ENCODE measurements around the gene WDR7.
A peak's percentile ranks its signal among the peaks of the same experiment; 100 is the strongest.

WDR7 gene

GRCh38 chr18:57004366-57005121 is 353.4 kb downstream of the WDR7 start:
- Mint-ChIP-seq H3K27ac (peak overlapping the region; percentile 51), H3K9me3 (no peaks in the 10 kb centered on the region), H3K27me3 (no peaks in the 10 kb centered on the region), H3K4me1 (peaks cover 42% of the 10 kb centered on the region), H3K4me3 (no peak overlapping the region), H3K36me3 (no peaks in the 10 kb centered on the region)

DNA sequence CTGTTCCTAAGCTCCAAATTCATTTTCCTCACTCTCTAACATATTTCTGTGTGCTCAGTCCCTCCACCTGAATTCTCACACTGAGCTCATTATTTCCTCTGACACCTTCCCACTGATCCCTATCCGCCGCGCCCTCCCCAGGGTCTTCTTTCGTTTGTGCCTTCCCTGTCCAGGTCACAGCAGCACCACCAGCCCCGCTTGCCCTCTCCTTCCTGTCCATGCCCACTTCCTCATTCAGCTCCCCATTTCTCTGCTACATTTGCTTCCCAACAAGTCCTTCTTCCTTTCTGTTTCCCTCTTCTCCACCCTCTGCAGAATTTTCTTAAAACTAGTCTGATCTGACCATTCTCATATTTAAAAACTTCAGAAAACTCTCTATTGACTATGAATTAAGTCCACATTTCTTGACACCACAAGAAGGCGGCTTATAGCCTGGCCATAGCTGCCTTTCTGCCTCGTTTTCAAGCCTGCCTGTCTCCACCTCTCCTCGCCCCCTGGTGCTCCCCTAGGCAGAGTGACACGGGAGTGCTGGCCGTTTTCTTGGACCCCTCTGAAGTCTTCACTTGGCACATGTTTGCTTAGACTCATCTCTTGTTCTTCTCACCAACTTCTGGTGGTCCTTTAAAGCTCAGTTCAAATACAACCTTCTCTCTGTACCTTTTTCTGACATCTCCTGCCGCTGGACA is 357.0 kb downstream of the WDR7 start:
- peaks cover 22% of the 10 kb centered on the region for H3K4me1 Mint-ChIP-seq
- H3K27ac Mint-ChIP-seq, result peak overlapping the region; percentile 53
- H3K36me3 Mint-ChIP-seq, result no peaks in the 10 kb centered on the region
- no peak overlapping the region for H3K4me3 Mint-ChIP-seq
- no peaks in the 10 kb centered on the region for H3K9me3 Mint-ChIP-seq
- no peaks in the 10 kb centered on the region for H3K27me3 Mint-ChIP-seq

DNA sequence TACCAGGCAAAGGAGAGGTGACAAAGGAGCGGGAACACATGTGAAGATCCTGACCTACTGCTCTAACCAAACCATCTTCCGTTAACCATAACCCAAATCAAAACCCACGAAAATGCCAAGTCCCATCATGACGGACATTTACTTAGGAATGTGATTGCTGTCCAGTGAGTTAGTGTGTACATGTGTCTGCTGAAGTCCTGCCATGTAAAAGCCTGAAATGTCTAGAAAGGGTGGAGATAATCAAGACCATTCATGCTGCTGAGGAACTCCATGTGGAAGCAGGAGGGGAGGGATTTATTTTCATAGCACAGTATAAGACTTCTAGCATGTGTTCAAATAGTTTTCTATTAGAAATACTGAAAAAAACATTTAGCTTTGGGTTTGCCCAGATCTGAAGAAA is 358.7 kb downstream of the WDR7 start:
- H3K27ac Mint-ChIP-seq, result no peak overlapping the region
- H3K27me3 Mint-ChIP-seq, result no peaks in the 10 kb centered on the region
- no peak overlapping the region for H3K4me3 Mint-ChIP-seq
- H3K4me1 Mint-ChIP-seq, result peaks cover 7% of the 10 kb centered on the region
- H3K36me3 Mint-ChIP-seq, result no peaks in the 10 kb centered on the region
- H3K9me3 Mint-ChIP-seq, result no peaks in the 10 kb centered on the region

DNA sequence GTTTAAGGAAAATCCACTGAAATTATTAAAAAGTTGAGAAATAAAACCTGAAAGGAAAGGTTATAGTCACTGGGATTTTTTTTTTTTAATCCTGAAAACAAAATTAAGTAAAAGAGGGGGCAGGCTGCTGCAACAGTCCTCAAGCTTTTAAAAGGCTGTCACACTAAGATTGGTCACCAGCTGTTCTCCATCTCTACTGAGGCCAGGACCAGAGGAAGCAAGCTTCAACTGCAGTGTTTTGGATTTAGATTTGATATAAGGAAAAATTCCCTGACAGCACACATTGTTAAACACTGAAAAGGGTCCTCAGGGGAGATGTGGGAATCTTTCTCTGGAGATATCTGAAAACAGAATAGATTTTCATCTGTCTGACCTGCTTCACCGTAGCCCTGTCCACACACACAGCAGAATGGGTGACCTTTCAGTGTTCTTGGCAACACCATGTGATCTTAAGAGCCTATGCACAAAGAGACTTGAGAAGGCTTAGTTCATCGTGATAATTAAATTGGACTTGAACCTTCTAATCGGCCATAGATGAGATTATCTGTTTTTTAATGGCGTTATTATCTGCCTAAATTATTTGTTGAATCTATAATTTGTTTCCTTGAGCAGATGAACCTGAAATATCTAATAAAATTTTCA is 363.7 kb downstream of the WDR7 start:
- H3K27ac Mint-ChIP-seq, result no peak overlapping the region
- H3K4me3 Mint-ChIP-seq, result no peak overlapping the region
- H3K36me3 Mint-ChIP-seq, result no peaks in the 10 kb centered on the region
- H3K27me3 Mint-ChIP-seq, result no peaks in the 10 kb centered on the region
- peaks cover 31% of the 10 kb centered on the region for H3K4me1 Mint-ChIP-seq
- no peaks in the 10 kb centered on the region for H3K9me3 Mint-ChIP-seq

- no peaks in the 10 kb centered on the region for H3K9me3 Mint-ChIP-seq
- H3K36me3 Mint-ChIP-seq, result no peaks in the 10 kb centered on the region
- H3K27ac Mint-ChIP-seq, result peak overlapping the region; percentile 8
- no peaks in the 10 kb centered on the region for H3K27me3 Mint-ChIP-seq
- H3K4me3 Mint-ChIP-seq, result no peak overlapping the region
- peaks cover 31% of the 10 kb centered on the region for H3K4me1 Mint-ChIP-seq
Measured at GRCh38 chr18:57015451-57015850, 364.3 kb downstream of the WDR7 start.

GRCh38 chr18:57018845-57019244 is 367.7 kb downstream of the WDR7 start:
- no peaks in the 10 kb centered on the region for H3K9me3 Mint-ChIP-seq
- no peaks in the 10 kb centered on the region for H3K27me3 Mint-ChIP-seq
- H3K4me1 Mint-ChIP-seq, result peaks cover 31% of the 10 kb centered on the region
- H3K4me3 Mint-ChIP-seq, result no peak overlapping the region
- peak overlapping the region; percentile 23 for H3K27ac Mint-ChIP-seq
- peaks cover 8% of the 10 kb centered on the region for H3K36me3 Mint-ChIP-seq

DNA sequence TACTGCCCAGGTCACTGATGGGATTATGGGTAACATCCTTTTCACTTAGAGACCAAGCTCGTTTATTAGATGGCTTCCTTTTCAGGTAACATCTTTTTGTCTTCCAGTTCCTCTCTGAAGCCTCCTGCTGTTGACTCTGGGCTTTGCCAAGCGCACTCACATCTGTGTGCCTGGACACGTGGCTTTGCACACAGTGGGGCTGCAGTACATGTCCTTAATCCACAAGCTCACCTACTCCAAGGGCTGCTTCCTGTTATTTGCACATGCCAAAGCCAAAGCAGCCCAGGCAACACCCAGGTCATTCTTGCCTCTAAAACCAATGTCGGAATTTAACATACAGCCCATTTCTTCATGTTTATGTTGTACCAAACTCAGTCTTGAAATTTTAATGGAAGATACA is 371.6 kb downstream of the WDR7 start:
- peaks cover 3% of the 10 kb centered on the region for H3K4me1 Mint-ChIP-seq
- H3K4me3 Mint-ChIP-seq, result no peak overlapping the region
- H3K27ac Mint-ChIP-seq, result peak overlapping the region; percentile 38
- H3K36me3 Mint-ChIP-seq, result peaks cover 15% of the 10 kb centered on the region
- no peaks in the 10 kb centered on the region for H3K9me3 Mint-ChIP-seq
- H3K27me3 Mint-ChIP-seq, result no peaks in the 10 kb centered on the region

- Mint-ChIP-seq H3K27ac (no peak overlapping the region), H3K27me3 (no peaks in the 10 kb centered on the region), H3K36me3 (peaks cover 17% of the 10 kb centered on the region), H3K9me3 (no peaks in the 10 kb centered on the region), H3K4me1 (no peaks in the 10 kb centered on the region), H3K4me3 (no peak overlapping the region)
Measured at GRCh38 chr18:57023275-57023882, 372.2 kb downstream of the WDR7 start.

GRCh38 chr18:57025540-57025939 is 374.4 kb downstream of the WDR7 start:
- no peak overlapping the region for H3K4me3 Mint-ChIP-seq
- no peaks in the 10 kb centered on the region for H3K27me3 Mint-ChIP-seq
- no peaks in the 10 kb centered on the region for H3K4me1 Mint-ChIP-seq
- H3K36me3 Mint-ChIP-seq, result peaks cover 24% of the 10 kb centered on the region
- H3K9me3 Mint-ChIP-seq, result no peaks in the 10 kb centered on the region
- H3K27ac Mint-ChIP-seq, result no peak overlapping the region

GRCh38 chr18:57026316-57026715 is 375.2 kb downstream of the WDR7 start:
- Mint-ChIP-seq H3K27ac (no peak overlapping the region), H3K36me3 (peaks cover 25% of the 10 kb centered on the region), H3K9me3 (no peaks in the 10 kb centered on the region), H3K4me3 (no peak overlapping the region), H3K4me1 (no peaks in the 10 kb centered on the region), H3K27me3 (no peaks in the 10 kb centered on the region)

DNA sequence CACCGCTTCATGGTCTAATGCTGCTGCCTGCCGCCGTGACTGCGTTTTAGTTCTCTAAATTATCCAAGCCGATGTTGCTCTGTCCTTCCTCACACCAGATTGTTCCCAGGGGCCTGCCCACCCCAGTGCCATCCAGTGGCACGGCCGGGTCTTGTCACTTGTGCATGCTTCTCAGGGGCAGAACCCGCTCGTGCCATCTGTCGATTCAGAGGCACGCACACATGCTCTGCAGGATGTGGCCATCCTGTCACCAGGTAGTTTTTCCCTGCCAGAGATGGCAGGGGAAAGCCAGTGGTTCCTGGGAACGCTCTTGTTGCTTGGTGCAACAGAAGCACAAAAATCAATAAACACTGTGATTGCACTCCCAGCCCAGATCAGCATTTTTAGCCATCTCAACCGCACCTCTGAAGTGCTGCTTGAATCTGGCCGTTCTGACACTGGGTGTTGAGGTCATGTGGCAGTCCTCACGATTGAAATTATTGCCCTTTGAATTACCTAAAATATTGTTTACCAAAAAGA is 376.1 kb downstream of the WDR7 start:
- Mint-ChIP-seq H3K36me3 (peaks cover 22% of the 10 kb centered on the region), H3K27ac (no peak overlapping the region), H3K9me3 (no peaks in the 10 kb centered on the region), H3K27me3 (no peaks in the 10 kb centered on the region), H3K4me3 (no peak overlapping the region), H3K4me1 (no peaks in the 10 kb centered on the region)

- Mint-ChIP-seq H3K4me3 (no peak overlapping the region), H3K4me1 (no peaks in the 10 kb centered on the region), H3K27me3 (no peaks in the 10 kb centered on the region), H3K9me3 (no peaks in the 10 kb centered on the region), H3K27ac (no peak overlapping the region), H3K36me3 (peaks cover 16% of the 10 kb centered on the region)
Measured at GRCh38 chr18:57029761-57030160, 378.6 kb downstream of the WDR7 start.

DNA sequence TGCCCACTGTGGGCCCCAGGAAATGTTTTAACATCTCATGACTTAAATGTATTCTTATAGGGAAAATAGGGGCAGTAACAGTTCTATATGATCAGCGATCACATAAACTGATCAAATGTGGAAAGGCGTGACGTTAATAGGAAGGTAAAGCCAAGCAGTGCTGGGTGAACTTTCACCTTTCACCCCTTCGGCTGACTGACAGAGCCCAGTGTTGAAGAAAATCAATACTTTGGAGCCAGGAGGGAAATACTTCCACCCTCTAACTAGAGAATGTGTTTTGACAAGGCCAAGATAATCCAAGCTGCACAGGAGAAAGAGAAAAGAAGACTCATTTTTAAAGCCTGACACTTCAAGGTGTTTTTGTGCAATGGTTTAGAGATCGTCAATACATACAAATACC is 379.3 kb downstream of the WDR7 start:
- Mint-ChIP-seq H3K36me3 (peaks cover 16% of the 10 kb centered on the region), H3K27me3 (no peaks in the 10 kb centered on the region)

GRCh38 chr18:57035590-57035989 is 384.4 kb downstream of the WDR7 start:
- Mint-ChIP-seq H3K36me3 (peaks cover under 1% of the 10 kb centered on the region), H3K27ac (no peak overlapping the region), H3K9me3 (no peaks in the 10 kb centered on the region), H3K4me3 (no peak overlapping the region), H3K4me1 (no peaks in the 10 kb centered on the region), H3K27me3 (peaks cover 2% of the 10 kb centered on the region)

More for the DNA sequence above, 379.3 kb downstream of the WDR7 start:
- Mint-ChIP-seq H3K4me1 (no peaks in the 10 kb centered on the region), H3K27ac (no peak overlapping the region), H3K4me3 (no peak overlapping the region), H3K9me3 (no peaks in the 10 kb centered on the region)

DNA sequence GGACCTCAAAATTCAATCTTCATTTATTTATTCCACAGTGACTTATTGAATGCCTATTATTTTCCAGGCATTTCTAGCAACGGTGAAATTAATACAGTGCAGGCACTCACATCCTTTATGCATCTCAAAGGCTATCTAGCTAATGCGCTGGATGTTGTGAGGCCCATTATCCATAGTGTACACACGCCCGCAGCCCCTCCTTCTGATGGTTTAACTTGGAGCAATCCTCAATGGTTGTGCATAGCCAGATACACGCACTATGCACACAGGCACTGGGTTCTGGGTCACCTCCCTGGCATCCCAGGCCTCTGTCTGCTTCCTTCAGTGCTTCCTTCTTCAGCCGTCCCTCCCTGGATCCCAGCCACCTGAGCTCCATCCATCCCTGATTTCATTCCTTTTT is 387.2 kb downstream of the WDR7 start:
- Mint-ChIP-seq H3K4me1 (no peaks in the 10 kb centered on the region), H3K4me3 (no peak overlapping the region), H3K36me3 (no peaks in the 10 kb centered on the region), H3K9me3 (no peaks in the 10 kb centered on the region), H3K27ac (no peak overlapping the region), H3K27me3 (peaks cover 5% of the 10 kb centered on the region)

DNA sequence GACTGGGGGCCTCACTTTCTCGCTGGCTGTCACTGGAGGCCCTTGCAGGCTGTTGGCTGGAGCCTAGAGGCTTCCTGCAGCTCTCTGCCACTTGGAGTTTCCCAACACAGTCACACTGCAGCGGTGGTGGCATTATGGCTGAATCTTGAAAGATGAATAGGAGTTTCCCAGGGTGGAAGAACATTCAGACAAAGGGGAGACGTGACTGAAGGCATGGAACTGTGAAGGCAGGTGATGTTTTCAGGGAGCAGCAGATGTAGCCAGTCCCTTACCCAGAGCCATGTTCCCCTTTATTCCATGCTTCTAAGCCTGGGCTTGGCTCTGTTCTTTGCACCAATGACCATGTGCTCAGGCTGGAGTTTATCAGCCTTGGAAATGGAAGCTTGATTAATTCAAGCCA is 389.0 kb downstream of the WDR7 start:
- Mint-ChIP-seq H3K9me3 (no peaks in the 10 kb centered on the region), H3K4me3 (no peak overlapping the region), H3K36me3 (no peaks in the 10 kb centered on the region), H3K27ac (no peak overlapping the region), H3K4me1 (no peaks in the 10 kb centered on the region), H3K27me3 (peaks cover 5% of the 10 kb centered on the region)
